ENCODE results near the gene SETBP1.

Gene SETBP1

GRCh38 chr18:44848644-44849335 lies 168.1 kb downstream of the SETBP1 start:
- no peak for DNase-seq

- DNase-seq, result no peak
These were observed 168.7 kb downstream of the SETBP1 start for GRCh38 chr18:44849361-44849760.

- no peak for DNase-seq
These were observed 169.3 kb downstream of the SETBP1 start for GRCh38 chr18:44850001-44850400.

GRCh38 chr18:44851856-44852621 lies 171.4 kb downstream of the SETBP1 start:
- DNase-seq, result no peak

GRCh38 chr18:44852818-44853217 lies 172.1 kb downstream of the SETBP1 start:
- no peak for DNase-seq

- no peak for DNase-seq
These were observed 172.7 kb downstream of the SETBP1 start for GRCh38 chr18:44853430-44853829.

- no peak for DNase-seq
These were observed 175.0 kb downstream of the SETBP1 start for GRCh38 chr18:44855681-44856080.

GRCh38 chr18:44856157-44856556 lies 175.5 kb downstream of the SETBP1 start:
- DNase-seq, result no peak

- no peak for DNase-seq
These were observed 176.4 kb downstream of the SETBP1 start for GRCh38 chr18:44857081-44857480.

- no peak for DNase-seq
These were observed 177.2 kb downstream of the SETBP1 start for GRCh38 chr18:44857744-44858491.

GRCh38 chr18:44859263-44859662 lies 178.6 kb downstream of the SETBP1 start:
- no peak for DNase-seq

- DNase-seq, result no peak
These were observed 179.2 kb downstream of the SETBP1 start for GRCh38 chr18:44859751-44860439.

- no peak for DNase-seq
These were observed 181.4 kb downstream of the SETBP1 start for GRCh38 chr18:44862112-44862511.

- no peak for DNase-seq
These were observed 185.4 kb downstream of the SETBP1 start for GRCh38 chr18:44866103-44866502.

- DNase-seq, result no peak
These were observed 188.8 kb downstream of the SETBP1 start for GRCh38 chr18:44869533-44869932.

- DNase-seq, result no peak
These were observed 190.2 kb downstream of the SETBP1 start for GRCh38 chr18:44870631-44871502.

- DNase-seq, result no peak
These were observed 191.1 kb downstream of the SETBP1 start for GRCh38 chr18:44871771-44872170.

GRCh38 chr18:44876024-44876423 lies 195.3 kb downstream of the SETBP1 start:
- no peak for DNase-seq

GRCh38 chr18:44876755-44877154 lies 196.1 kb downstream of the SETBP1 start:
- no peak for DNase-seq

- no peak for DNase-seq
These were observed 197.6 kb downstream of the SETBP1 start for GRCh38 chr18:44878335-44878734.

- DNase-seq, result no peak
These were observed 199.5 kb downstream of the SETBP1 start for GRCh38 chr18:44880170-44880569.
